GM23338 (cell line): Measurements from ENCODE around the gene FOXP1. TPM values are rescaled to one million over a fixed set of nuclear protein-coding genes. Genes with fewer than 3 reads are reported as not detected.

Experiments
- ATAC-seq: fragments of 200-7000 bp; cut with Tn5 transposase; 3 replicates; pipeline ENCODE4 v1.9.1; 2020
- DNase-seq: peaks from one replicate; pipeline ENCODE4 v3.0.0-alpha.2; 2015; ENCODE audit warnings: low spot score
- H2AFZ ChIP-seq: fragments of 200-600 bp; sonication (generic); 2 replicates; pipeline ENCODE4 v1.8.0; 2016; ENCODE audit warnings: antibody characterized with exemption, mild to moderate bottlenecking, moderate library complexity
- H3F3A ChIP-seq: fragments of 200-600 bp; sonication (generic); replicated peaks from 2 replicates; pipeline ENCODE4 v1.8.0; 2017; ENCODE audit warnings: antibody characterized with exemption, mixed run types, low read depth
- H3K27ac ChIP-seq: fragments of 200-600 bp; sonication (generic); 2 replicates; pipeline ENCODE4 v1.6.1; 2016; ENCODE audit warnings: low read depth
- H3K27me3 ChIP-seq: fragments of 200-600 bp; sonication (generic); 2 replicates; pipeline ENCODE4 v1.8.0; 2016; ENCODE audit warnings: mild to moderate bottlenecking, mixed run types, moderate library complexity; ENCODE audit not compliant: insufficient read depth
- H3K36me3 ChIP-seq: fragments of 200-600 bp; sonication (generic); 2 replicates; pipeline ENCODE4 v1.8.0; 2016; ENCODE audit warnings: mild to moderate bottlenecking; ENCODE audit not compliant: insufficient read depth
- H3K4me1 ChIP-seq: fragments of 200-600 bp; sonication (generic); 2 replicates; pipeline ENCODE4 v1.8.0; 2016; ENCODE audit warnings: mild to moderate bottlenecking, moderate library complexity; ENCODE audit not compliant: insufficient read depth
- H3K4me2 ChIP-seq: fragments of 200-600 bp; sonication (generic); 2 replicates; pipeline ENCODE4 v1.7.1; 2017; ENCODE audit warnings: mixed run types
- H3K4me3 ChIP-seq: fragments of 200-600 bp; sonication (generic); 2 replicates; pipeline ENCODE4 v1.6.1; 2016; ENCODE audit warnings: mixed run types
- H3K79me2 ChIP-seq: fragments of 200-600 bp; sonication (generic); replicated peaks from 2 replicates; pipeline ENCODE4 v1.8.0; 2017; ENCODE audit warnings: mild to moderate bottlenecking; ENCODE audit not compliant: insufficient read depth
- H3K9me2 ChIP-seq: fragments of 200-600 bp; sonication (generic); 2 replicates; pipeline ENCODE4 v1.8.0; 2017; ENCODE audit not compliant: insufficient read depth
- H4K20me1 ChIP-seq: fragments of 200-600 bp; sonication (generic); replicated peaks from 2 replicates; pipeline ENCODE4 v1.8.0; 2017; ENCODE audit warnings: mild to moderate bottlenecking; ENCODE audit not compliant: insufficient read depth
- H3K27ac Mint-ChIP-seq: 2 replicates; pipeline ENCODE4 v1.8.0; 2020; ENCODE audit warnings: inconsistent platforms, mild to moderate bottlenecking, moderate library complexity, mixed read lengths
- H3K27me3 Mint-ChIP-seq: 3 replicates; pipeline ENCODE4 v1.8.0; 2022; ENCODE audit warnings: low read depth, mild to moderate bottlenecking, moderate library complexity, mixed read lengths, inconsistent platforms; ENCODE audit not compliant: insufficient read depth, poor library complexity
- H3K36me3 Mint-ChIP-seq: 3 replicates; pipeline ENCODE4 v1.8.0; 2021; ENCODE audit warnings: low read depth, mild to moderate bottlenecking, inconsistent platforms, moderate library complexity, mixed read lengths
- H3K4me1 Mint-ChIP-seq: 3 replicates; pipeline ENCODE4 v1.8.0; 2020; ENCODE audit warnings: mild to moderate bottlenecking, inconsistent platforms, mixed read lengths
- H3K4me3 Mint-ChIP-seq: 3 replicates; pipeline ENCODE4 v1.8.0; 2021; ENCODE audit warnings: moderate library complexity, mild to moderate bottlenecking, inconsistent platforms, mixed read lengths
- H3K9me3 Mint-ChIP-seq: 3 replicates; pipeline ENCODE4 v1.8.0; 2020; ENCODE audit warnings: moderate library complexity, mild to moderate bottlenecking, inconsistent platforms, mixed read lengths
- CREB1 ChIP-seq: fragments of 250-450 bp; sonication (Bioruptor Pico); IDR thresholded peaks from 2 replicates; pipeline ENCODE4 v1.5.0; 2020; ENCODE audit warnings: low read depth, mild to moderate bottlenecking, moderate library complexity
- POLR2AphosphoS5 ChIP-seq: IDR thresholded peaks from 2 replicates; pipeline ENCODE4 v1.6.1; 2016; ENCODE audit warnings: antibody characterized with exemption, low read depth
- STAT1 ChIP-seq: IDR thresholded peaks from one replicate; pipeline ENCODE4 v1.6.1; 2016; ENCODE audit warnings: antibody characterized with exemption; ENCODE audit not compliant: unreplicated experiment
- polyA plus RNA-seq: library from polyadenylated mRNA; unstranded; fragments of >200 nt; fragmentation: Nextera tagmentation; extraction: Ambion mirVana; gene quantifications from 2 replicates; pipeline ENCODE4 v1.2.1, GENCODE V29; 2016
- total RNA-seq: library from RNA; depleted of rRNA; stranded (reverse); fragments of >200 nt; shearing (Covaris generic); gene quantifications from 2 replicates; pipeline ENCODE4 v1.2.3, GENCODE V29; 2014
- TF ChIP-seq, protein P1 (sequence below): IDR thresholded peaks from one replicate; pipeline ENCODE4 v1.6.1; 2018; ENCODE audit warnings: antibody characterized with exemption; ENCODE audit not compliant: unreplicated experiment
- TF ChIP-seq, protein P2 (sequence below), 2 experiments: fragments of 200-600 bp in 1 of 2; sonication (generic) in 1 of 2; conservative IDR thresholded peaks; 2 replicates each; pipeline versions ENCODE4 v1.5.1 to v1.6.1; 2016 to 2017; ENCODE audit warnings: antibody characterized with exemption in 2 of 2, low read depth in 2 of 2, mild to moderate bottlenecking in 2 of 2, moderate library complexity in 1 of 2
- TF ChIP-seq, protein P3 (sequence below): fragments of 250-450 bp; sonication (Bioruptor Pico); IDR thresholded peaks from 2 replicates; pipeline ENCODE4 v1.5.0; 2020; ENCODE audit warnings: mild to moderate bottlenecking, moderate library complexity

FOXP1 gene
- total and polyA plus RNA-seq, 2 experiments from 2014 or later, result 32.9 to 35.5 TPM

DNA sequence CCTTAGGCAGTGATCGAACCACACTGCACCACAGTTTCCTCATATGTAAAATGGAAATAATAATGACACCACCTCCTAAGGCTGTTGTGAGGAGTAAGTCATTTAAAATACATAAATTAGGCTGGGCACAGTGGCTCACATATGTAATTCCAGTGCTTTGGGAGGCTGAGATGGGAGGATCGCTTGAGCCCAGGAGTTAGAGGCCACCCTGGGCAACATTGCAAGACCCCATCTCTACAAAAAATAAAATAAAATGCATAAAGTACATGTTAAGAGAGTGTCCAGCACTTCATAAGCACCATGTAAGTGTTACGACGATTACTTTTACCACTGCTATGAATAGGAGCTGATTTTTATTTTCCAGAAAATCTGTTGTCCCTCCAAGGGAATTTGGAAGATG lies 440.0 kb downstream of the FOXP1 start:
- Histone ChIP-seq H3K79me2 (no peaks in the 10 kb centered on the region), H3K36me3 (no peaks in the 10 kb centered on the region), H3K4me2 (no peak overlapping the region), H3K27me3 (no peaks in the 10 kb centered on the region), H2AFZ (no peak overlapping the region), H3K4me1 (peaks cover 15% of the 10 kb centered on the region), H4K20me1 (no peaks in the 10 kb centered on the region), H3K27ac (no peak overlapping the region), H3K9me2 (no peaks in the 10 kb centered on the region), H3K4me3 (no peak overlapping the region), H3F3A (no peaks in the 10 kb centered on the region)
- ATAC-seq, result no peak
- TF ChIP-seq, protein P1, sequence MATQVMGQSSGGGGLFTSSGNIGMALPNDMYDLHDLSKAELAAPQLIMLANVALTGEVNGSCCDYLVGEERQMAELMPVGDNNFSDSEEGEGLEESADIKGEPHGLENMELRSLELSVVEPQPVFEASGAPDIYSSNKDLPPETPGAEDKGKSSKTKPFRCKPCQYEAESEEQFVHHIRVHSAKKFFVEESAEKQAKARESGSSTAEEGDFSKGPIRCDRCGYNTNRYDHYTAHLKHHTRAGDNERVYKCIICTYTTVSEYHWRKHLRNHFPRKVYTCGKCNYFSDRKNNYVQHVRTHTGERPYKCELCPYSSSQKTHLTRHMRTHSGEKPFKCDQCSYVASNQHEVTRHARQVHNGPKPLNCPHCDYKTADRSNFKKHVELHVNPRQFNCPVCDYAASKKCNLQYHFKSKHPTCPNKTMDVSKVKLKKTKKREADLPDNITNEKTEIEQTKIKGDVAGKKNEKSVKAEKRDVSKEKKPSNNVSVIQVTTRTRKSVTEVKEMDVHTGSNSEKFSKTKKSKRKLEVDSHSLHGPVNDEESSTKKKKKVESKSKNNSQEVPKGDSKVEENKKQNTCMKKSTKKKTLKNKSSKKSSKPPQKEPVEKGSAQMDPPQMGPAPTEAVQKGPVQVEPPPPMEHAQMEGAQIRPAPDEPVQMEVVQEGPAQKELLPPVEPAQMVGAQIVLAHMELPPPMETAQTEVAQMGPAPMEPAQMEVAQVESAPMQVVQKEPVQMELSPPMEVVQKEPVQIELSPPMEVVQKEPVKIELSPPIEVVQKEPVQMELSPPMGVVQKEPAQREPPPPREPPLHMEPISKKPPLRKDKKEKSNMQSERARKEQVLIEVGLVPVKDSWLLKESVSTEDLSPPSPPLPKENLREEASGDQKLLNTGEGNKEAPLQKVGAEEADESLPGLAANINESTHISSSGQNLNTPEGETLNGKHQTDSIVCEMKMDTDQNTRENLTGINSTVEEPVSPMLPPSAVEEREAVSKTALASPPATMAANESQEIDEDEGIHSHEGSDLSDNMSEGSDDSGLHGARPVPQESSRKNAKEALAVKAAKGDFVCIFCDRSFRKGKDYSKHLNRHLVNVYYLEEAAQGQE, result no peak
- TF ChIP-seq STAT1 (no peak), POLR2AphosphoS5 (no peak), CREB1 (no peak)
- TF ChIP-seq, protein P2, sequence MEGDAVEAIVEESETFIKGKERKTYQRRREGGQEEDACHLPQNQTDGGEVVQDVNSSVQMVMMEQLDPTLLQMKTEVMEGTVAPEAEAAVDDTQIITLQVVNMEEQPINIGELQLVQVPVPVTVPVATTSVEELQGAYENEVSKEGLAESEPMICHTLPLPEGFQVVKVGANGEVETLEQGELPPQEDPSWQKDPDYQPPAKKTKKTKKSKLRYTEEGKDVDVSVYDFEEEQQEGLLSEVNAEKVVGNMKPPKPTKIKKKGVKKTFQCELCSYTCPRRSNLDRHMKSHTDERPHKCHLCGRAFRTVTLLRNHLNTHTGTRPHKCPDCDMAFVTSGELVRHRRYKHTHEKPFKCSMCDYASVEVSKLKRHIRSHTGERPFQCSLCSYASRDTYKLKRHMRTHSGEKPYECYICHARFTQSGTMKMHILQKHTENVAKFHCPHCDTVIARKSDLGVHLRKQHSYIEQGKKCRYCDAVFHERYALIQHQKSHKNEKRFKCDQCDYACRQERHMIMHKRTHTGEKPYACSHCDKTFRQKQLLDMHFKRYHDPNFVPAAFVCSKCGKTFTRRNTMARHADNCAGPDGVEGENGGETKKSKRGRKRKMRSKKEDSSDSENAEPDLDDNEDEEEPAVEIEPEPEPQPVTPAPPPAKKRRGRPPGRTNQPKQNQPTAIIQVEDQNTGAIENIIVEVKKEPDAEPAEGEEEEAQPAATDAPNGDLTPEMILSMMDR (conservative IDR thresholded peaks at IDR 0.05; ENCODE audit: low read depth in 2 of 2), result no peak
- TF ChIP-seq, protein P3, sequence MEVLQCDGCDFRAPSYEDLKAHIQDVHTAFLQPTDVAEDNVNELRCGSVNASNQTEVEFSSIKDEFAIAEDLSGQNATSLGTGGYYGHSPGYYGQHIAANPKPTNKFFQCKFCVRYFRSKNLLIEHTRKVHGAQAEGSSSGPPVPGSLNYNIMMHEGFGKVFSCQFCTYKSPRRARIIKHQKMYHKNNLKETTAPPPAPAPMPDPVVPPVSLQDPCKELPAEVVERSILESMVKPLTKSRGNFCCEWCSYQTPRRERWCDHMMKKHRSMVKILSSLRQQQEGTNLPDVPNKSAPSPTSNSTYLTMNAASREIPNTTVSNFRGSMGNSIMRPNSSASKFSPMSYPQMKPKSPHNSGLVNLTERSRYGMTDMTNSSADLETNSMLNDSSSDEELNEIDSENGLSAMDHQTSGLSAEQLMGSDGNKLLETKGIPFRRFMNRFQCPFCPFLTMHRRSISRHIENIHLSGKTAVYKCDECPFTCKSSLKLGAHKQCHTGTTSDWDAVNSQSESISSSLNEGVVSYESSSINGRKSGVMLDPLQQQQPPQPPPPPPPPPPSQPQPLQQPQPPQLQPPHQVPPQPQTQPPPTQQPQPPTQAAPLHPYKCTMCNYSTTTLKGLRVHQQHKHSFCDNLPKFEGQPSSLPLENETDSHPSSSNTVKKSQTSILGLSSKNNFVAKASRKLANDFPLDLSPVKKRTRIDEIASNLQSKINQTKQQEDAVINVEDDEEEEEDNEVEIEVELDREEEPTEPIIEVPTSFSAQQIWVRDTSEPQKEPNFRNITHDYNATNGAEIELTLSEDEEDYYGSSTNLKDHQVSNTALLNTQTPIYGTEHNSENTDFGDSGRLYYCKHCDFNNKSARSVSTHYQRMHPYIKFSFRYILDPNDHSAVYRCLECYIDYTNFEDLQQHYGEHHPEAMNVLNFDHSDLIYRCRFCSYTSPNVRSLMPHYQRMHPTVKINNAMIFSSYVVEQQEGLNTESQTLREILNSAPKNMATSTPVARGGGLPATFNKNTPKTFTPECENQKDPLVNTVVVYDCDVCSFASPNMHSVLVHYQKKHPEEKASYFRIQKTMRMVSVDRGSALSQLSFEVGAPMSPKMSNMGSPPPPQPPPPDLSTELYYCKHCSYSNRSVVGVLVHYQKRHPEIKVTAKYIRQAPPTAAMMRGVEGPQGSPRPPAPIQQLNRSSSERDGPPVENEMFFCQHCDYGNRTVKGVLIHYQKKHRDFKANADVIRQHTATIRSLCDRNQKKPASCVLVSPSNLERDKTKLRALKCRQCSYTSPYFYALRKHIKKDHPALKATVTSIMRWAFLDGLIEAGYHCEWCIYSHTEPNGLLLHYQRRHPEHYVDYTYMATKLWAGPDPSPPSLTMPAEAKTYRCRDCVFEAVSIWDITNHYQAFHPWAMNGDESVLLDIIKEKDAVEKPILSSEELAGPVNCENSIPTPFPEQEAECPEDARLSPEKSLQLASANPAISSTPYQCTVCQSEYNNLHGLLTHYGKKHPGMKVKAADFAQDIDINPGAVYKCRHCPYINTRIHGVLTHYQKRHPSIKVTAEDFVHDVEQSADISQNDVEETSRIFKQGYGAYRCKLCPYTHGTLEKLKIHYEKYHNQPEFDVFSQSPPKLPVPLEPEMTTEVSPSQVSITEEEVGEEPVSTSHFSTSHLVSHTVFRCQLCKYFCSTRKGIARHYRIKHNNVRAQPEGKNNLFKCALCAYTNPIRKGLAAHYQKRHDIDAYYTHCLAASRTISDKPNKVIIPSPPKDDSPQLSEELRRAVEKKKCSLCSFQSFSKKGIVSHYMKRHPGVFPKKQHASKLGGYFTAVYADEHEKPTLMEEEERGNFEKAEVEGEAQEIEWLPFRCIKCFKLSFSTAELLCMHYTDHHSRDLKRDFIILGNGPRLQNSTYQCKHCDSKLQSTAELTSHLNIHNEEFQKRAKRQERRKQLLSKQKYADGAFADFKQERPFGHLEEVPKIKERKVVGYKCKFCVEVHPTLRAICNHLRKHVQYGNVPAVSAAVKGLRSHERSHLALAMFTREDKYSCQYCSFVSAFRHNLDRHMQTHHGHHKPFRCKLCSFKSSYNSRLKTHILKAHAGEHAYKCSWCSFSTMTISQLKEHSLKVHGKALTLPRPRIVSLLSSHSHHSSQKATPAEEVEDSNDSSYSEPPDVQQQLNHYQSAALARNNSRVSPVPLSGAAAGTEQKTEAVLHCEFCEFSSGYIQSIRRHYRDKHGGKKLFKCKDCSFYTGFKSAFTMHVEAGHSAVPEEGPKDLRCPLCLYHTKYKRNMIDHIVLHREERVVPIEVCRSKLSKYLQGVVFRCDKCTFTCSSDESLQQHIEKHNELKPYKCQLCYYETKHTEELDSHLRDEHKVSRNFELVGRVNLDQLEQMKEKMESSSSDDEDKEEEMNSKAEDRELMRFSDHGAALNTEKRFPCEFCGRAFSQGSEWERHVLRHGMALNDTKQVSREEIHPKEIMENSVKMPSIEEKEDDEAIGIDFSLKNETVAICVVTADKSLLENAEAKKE (CRISPR knock-in tag), result no peak
- no peak overlapping the region for H3K27ac Mint-ChIP-seq
- H3K4me3 Mint-ChIP-seq, result no peak overlapping the region
- H3K9me3 Mint-ChIP-seq, result no peaks in the 10 kb centered on the region
- peaks cover 3% of the 10 kb centered on the region for H3K27me3 Mint-ChIP-seq
- no peak for DNase-seq
- H3K4me1 Mint-ChIP-seq, result peaks cover 35% of the 10 kb centered on the region
- no peaks in the 10 kb centered on the region; the same call in 2 of the 3 replicates for H3K36me3 Mint-ChIP-seq
